WTC11 (cell line): ENCODE data around the gene DNAH7. TPM values are rescaled to one million over a fixed set of nuclear protein-coding genes. Genes with fewer than 3 reads are reported as not detected.

Experiments
- ATAC-seq: fragments of 200-7000 bp; cut with Tn5 transposase; 2 replicates; pipeline ENCODE4 v1.10.0; 2021; ENCODE audit warnings: mild to moderate bottlenecking, moderate library complexity
- CTCF ChIA-PET: fragments of 300-600 bp; sonication (Branson Sonifier 250); formaldehyde crosslinking; loops from one replicate; lab custom pipeline; 2021; ENCODE audit warnings: antibody characterized with exemption; lab: Charles Lee
- POLR2A ChIA-PET: fragments of 350-600 bp; sonication (Branson Sonifier 250); formaldehyde crosslinking; loops from one replicate; lab custom pipeline; 2021; ENCODE audit warnings: antibody characterized with exemption; lab: Charles Lee
- DNase-seq: peaks from one replicate; pipeline ENCODE4 v3.0.0; 2021; ENCODE audit warnings: low spot score
- H3K27ac Mint-ChIP-seq: 2 replicates; pipeline ENCODE4 v1.8.0; 2021; ENCODE audit warnings: mixed read lengths
- H3K27me3 Mint-ChIP-seq: 2 replicates; pipeline ENCODE4 v1.8.0; 2021; ENCODE audit warnings: low read depth, mild to moderate bottlenecking, moderate library complexity, mixed read lengths
- H3K36me3 Mint-ChIP-seq: 2 replicates; pipeline ENCODE4 v1.8.0; 2021; ENCODE audit warnings: mixed read lengths
- H3K4me1 Mint-ChIP-seq: 2 replicates; pipeline ENCODE4 v1.8.0; 2022; ENCODE audit warnings: mixed read lengths
- H3K4me3 Mint-ChIP-seq: 2 replicates; pipeline ENCODE4 v1.8.0; 2021; ENCODE audit warnings: mild to moderate bottlenecking, moderate library complexity, mixed read lengths
- H3K9me3 Mint-ChIP-seq: 2 replicates; pipeline ENCODE4 v1.8.0; 2021; ENCODE audit warnings: mixed read lengths
- FOXJ3 ChIP-seq: sonication (generic); formaldehyde crosslinking; IDR thresholded peaks from 2 replicates; pipeline ENCODE4 v1.9.0; 2021; ENCODE audit warnings: missing genetic modification reagents, mild to moderate bottlenecking, borderline replicate concordance
- MYBL2 ChIP-seq: sonication (generic); formaldehyde crosslinking; IDR thresholded peaks from 2 replicates; pipeline ENCODE4 v1.8.1; 2023; ENCODE audit warnings: mild to moderate bottlenecking, moderate library complexity, missing genetic modification reagents
- RORB ChIP-seq: fragments of 250-450 bp; sonication (Bioruptor Pico); IDR thresholded peaks from 2 replicates; pipeline ENCODE4 v1.9.0; 2021; ENCODE audit warnings: mild to moderate bottlenecking
- TCF7 ChIP-seq: sonication (generic); formaldehyde crosslinking; IDR thresholded peaks from 2 replicates; pipeline ENCODE4 v1.8.0; 2022; ENCODE audit warnings: mild to moderate bottlenecking, low read depth, missing genetic modification reagents, moderate library complexity
- ZNF219 ChIP-seq: sonication (generic); formaldehyde crosslinking; IDR thresholded peaks from 2 replicates; pipeline ENCODE4 v1.8.0; 2023; ENCODE audit warnings: missing genetic modification reagents, mild to moderate bottlenecking, borderline replicate concordance
- ZNF232 ChIP-seq: sonication (generic); formaldehyde crosslinking; IDR thresholded peaks from 2 replicates; pipeline ENCODE4 v1.8.0; 2022; ENCODE audit warnings: mild to moderate bottlenecking, missing genetic modification reagents
- total RNA-seq: library from RNA; stranded (reverse); gene quantifications from 3 replicates; pipeline ENCODE4 v1.2.3, GENCODE V29; 2021
- TF ChIP-seq, protein P1 (sequence below): fragments of 250-450 bp; sonication (Bioruptor Pico); IDR thresholded peaks from 2 replicates; pipeline ENCODE4 v1.9.0; 2021; ENCODE audit warnings: mild to moderate bottlenecking, borderline replicate concordance
- TF ChIP-seq, protein P2 (sequence below): fragments of 250-450 bp; sonication (Bioruptor Pico); conservative IDR thresholded peaks from 2 replicates; pipeline ENCODE4 v1.9.0; 2021; ENCODE audit warnings: mild to moderate bottlenecking
- TF ChIP-seq, protein P3 (sequence below): sonication (generic); formaldehyde crosslinking; IDR thresholded peaks from 2 replicates; pipeline ENCODE4 v1.8.0; 2022; ENCODE audit warnings: missing genetic modification reagents
- TF ChIP-seq, protein P4 (sequence below): fragments of 250-450 bp; sonication (Bioruptor Pico); IDR thresholded peaks from 2 replicates; pipeline ENCODE4 v1.9.0; 2021; ENCODE audit warnings: mild to moderate bottlenecking
- TF ChIP-seq, protein P5 (sequence below): sonication (generic); formaldehyde crosslinking; IDR thresholded peaks from 2 replicates; pipeline ENCODE4 v1.8.0; 2022; ENCODE audit warnings: mild to moderate bottlenecking, missing genetic modification reagents
- TF ChIP-seq, protein P6 (sequence below): sonication (generic); formaldehyde crosslinking; IDR thresholded peaks from 2 replicates; pipeline ENCODE4 v1.8.0; 2022; ENCODE audit warnings: mild to moderate bottlenecking, missing genetic modification reagents

DNAH7 gene
- total RNA-seq, 1 experiment from 2014 or later = 0.04 TPM

DNA sequence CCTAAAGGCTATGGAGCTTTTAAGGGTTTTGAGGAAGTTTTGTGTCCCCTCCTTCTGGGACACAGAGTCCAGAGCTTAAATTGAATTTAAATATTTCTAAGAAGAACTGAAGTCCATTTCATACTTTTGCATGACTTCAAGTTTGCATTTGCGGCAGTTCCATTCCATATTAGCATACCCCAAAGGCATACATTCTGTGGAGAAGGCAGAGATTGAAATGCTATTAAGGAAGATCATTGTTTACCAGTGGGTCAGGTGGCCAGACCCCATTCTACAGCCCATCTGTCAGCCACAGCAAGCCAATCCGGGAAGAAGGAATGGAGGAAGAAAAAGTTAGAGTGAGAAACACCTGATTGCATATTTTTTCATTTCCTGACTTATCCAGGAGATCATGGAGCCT lies 75.0 kb downstream of the DNAH7 start:
- ATAC-seq = no peak
- CTCF ChIA-PET = no interaction called here
- TF ChIP-seq, protein P1, sequence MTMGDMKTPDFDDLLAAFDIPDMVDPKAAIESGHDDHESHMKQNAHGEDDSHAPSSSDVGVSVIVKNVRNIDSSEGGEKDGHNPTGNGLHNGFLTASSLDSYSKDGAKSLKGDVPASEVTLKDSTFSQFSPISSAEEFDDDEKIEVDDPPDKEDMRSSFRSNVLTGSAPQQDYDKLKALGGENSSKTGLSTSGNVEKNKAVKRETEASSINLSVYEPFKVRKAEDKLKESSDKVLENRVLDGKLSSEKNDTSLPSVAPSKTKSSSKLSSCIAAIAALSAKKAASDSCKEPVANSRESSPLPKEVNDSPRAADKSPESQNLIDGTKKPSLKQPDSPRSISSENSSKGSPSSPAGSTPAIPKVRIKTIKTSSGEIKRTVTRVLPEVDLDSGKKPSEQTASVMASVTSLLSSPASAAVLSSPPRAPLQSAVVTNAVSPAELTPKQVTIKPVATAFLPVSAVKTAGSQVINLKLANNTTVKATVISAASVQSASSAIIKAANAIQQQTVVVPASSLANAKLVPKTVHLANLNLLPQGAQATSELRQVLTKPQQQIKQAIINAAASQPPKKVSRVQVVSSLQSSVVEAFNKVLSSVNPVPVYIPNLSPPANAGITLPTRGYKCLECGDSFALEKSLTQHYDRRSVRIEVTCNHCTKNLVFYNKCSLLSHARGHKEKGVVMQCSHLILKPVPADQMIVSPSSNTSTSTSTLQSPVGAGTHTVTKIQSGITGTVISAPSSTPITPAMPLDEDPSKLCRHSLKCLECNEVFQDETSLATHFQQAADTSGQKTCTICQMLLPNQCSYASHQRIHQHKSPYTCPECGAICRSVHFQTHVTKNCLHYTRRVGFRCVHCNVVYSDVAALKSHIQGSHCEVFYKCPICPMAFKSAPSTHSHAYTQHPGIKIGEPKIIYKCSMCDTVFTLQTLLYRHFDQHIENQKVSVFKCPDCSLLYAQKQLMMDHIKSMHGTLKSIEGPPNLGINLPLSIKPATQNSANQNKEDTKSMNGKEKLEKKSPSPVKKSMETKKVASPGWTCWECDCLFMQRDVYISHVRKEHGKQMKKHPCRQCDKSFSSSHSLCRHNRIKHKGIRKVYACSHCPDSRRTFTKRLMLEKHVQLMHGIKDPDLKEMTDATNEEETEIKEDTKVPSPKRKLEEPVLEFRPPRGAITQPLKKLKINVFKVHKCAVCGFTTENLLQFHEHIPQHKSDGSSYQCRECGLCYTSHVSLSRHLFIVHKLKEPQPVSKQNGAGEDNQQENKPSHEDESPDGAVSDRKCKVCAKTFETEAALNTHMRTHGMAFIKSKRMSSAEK (CRISPR knock-in tag) = no peak
- TF ChIP-seq ZNF232 (no peak), RORB (no peak), FOXJ3 (CRISPR knock-in tag) (no peak), MYBL2 (CRISPR knock-in tag) (no peak)

DNA sequence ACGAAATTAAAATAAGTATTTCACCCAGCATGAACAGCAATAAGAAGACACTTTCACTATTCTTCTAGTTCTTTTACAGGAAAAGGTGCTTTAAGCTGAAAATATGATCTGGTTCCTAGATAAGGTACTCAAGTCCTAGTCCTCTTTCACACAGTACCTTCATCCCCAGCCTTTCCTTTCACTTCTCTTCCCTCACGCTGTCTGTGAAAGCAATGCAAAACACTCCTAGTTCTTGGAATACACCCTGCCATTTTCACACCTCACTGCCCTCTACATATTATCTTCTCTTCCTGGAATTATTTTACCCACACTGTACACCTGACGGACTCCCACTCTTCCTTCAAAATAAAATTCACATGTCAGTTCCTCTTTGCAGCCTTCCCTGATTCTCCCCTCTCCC lies 82.9 kb downstream of the DNAH7 start:
- ChIA-PET CTCF (no interaction called here), POLR2A (no interaction called here)
- Mint-ChIP-seq H3K4me3 (no peak overlapping the region), H3K27me3 (no peaks in the 10 kb centered on the region), H3K27ac (peak overlapping the region; percentile 15; the same call in 1 of the 2 replicates), H3K9me3 (peaks cover 7% of the 10 kb centered on the region), H3K4me1 (no peaks in the 10 kb centered on the region), H3K36me3 (no peaks in the 10 kb centered on the region)
- TF ChIP-seq, protein P2, sequence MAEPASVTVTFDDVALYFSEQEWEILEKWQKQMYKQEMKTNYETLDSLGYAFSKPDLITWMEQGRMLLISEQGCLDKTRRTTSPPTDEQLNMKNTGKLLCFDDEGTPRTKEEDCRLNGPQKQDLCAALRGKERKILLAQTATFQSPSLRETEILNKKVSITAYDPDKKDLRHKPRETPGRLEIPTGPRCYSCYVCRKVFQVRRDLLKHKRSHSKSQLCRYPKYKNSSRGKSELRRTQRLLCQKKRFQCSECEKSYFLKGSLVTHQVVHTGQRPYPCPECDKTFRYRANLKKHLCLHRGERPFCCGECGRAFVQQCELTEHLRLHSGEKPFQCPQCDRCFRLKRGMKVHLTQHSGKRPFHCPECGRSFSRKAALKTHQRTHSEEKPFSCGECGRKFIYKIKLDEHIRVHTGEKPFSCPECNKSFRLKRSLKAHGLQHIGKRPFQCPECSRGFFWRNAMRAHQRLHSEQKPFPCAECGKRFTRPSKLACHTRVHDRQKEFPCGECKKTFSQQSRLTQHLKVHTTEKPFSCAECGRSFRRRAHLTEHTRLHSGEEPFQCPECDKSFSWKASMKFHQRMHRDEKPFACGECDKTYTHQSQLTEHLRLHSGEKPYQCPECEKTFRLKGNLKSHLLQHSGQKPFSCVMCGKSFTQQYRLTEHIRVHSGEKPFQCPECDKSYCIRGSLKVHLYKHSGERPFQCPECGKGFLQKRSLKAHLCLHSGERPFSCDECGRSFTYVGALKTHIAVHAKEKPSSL (CRISPR knock-in tag) = no peak
- TF ChIP-seq, protein P3, sequence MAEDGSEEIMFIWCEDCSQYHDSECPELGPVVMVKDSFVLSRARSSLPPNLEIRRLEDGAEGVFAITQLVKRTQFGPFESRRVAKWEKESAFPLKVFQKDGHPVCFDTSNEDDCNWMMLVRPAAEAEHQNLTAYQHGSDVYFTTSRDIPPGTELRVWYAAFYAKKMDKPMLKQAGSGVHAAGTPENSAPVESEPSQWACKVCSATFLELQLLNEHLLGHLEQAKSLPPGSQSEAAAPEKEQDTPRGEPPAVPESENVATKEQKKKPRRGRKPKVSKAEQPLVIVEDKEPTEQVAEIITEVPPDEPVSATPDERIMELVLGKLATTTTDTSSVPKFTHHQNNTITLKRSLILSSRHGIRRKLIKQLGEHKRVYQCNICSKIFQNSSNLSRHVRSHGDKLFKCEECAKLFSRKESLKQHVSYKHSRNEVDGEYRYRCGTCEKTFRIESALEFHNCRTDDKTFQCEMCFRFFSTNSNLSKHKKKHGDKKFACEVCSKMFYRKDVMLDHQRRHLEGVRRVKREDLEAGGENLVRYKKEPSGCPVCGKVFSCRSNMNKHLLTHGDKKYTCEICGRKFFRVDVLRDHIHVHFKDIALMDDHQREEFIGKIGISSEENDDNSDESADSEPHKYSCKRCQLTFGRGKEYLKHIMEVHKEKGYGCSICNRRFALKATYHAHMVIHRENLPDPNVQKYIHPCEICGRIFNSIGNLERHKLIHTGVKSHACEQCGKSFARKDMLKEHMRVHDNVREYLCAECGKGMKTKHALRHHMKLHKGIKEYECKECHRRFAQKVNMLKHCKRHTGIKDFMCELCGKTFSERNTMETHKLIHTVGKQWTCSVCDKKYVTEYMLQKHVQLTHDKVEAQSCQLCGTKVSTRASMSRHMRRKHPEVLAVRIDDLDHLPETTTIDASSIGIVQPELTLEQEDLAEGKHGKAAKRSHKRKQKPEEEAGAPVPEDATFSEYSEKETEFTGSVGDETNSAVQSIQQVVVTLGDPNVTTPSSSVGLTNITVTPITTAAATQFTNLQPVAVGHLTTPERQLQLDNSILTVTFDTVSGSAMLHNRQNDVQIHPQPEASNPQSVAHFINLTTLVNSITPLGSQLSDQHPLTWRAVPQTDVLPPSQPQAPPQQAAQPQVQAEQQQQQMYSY (CRISPR knock-in tag) = no peak
- TF ChIP-seq, protein P4, sequence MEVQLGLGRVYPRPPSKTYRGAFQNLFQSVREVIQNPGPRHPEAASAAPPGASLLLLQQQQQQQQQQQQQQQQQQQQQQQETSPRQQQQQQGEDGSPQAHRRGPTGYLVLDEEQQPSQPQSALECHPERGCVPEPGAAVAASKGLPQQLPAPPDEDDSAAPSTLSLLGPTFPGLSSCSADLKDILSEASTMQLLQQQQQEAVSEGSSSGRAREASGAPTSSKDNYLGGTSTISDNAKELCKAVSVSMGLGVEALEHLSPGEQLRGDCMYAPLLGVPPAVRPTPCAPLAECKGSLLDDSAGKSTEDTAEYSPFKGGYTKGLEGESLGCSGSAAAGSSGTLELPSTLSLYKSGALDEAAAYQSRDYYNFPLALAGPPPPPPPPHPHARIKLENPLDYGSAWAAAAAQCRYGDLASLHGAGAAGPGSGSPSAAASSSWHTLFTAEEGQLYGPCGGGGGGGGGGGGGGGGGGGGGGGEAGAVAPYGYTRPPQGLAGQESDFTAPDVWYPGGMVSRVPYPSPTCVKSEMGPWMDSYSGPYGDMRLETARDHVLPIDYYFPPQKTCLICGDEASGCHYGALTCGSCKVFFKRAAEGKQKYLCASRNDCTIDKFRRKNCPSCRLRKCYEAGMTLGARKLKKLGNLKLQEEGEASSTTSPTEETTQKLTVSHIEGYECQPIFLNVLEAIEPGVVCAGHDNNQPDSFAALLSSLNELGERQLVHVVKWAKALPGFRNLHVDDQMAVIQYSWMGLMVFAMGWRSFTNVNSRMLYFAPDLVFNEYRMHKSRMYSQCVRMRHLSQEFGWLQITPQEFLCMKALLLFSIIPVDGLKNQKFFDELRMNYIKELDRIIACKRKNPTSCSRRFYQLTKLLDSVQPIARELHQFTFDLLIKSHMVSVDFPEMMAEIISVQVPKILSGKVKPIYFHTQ = no peak
- TF ChIP-seq, protein P5, sequence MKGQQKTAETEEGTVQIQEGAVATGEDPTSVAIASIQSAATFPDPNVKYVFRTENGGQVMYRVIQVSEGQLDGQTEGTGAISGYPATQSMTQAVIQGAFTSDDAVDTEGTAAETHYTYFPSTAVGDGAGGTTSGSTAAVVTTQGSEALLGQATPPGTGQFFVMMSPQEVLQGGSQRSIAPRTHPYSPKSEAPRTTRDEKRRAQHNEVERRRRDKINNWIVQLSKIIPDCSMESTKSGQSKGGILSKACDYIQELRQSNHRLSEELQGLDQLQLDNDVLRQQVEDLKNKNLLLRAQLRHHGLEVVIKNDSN (CRISPR knock-in tag) = no peak
- TF ChIP-seq TCF7 (CRISPR knock-in tag) = no peak
- TF ChIP-seq, protein P6, sequence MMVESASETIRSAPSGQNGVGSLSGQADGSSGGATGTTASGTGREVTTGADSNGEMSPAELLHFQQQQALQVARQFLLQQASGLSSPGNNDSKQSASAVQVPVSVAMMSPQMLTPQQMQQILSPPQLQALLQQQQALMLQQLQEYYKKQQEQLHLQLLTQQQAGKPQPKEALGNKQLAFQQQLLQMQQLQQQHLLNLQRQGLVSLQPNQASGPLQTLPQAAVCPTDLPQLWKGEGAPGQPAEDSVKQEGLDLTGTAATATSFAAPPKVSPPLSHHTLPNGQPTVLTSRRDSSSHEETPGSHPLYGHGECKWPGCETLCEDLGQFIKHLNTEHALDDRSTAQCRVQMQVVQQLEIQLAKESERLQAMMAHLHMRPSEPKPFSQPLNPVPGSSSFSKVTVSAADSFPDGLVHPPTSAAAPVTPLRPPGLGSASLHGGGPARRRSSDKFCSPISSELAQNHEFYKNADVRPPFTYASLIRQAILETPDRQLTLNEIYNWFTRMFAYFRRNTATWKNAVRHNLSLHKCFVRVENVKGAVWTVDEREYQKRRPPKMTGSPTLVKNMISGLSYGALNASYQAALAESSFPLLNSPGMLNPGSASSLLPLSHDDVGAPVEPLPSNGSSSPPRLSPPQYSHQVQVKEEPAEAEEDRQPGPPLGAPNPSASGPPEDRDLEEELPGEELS (CRISPR knock-in tag) = no peak
- TF ChIP-seq ZNF219 (CRISPR knock-in tag) = no peak
- ATAC-seq (peak; percentile 18; the same call in 1 of the 2 replicates), DNase-seq (no peak)

More for the DNA sequence above, 75.0 kb downstream of the DNAH7 start:
- no peaks in the 10 kb centered on the region for H3K36me3 Mint-ChIP-seq
- H3K4me3 Mint-ChIP-seq = no peak overlapping the region
- DNase-seq = no peak
- peaks cover 3% of the 10 kb centered on the region; the same call in 1 of the 2 replicates for H3K9me3 Mint-ChIP-seq
- peaks cover 12% of the 10 kb centered on the region for H3K4me1 Mint-ChIP-seq
- POLR2A ChIA-PET = no interaction called here
- peaks cover 4% of the 10 kb centered on the region; the same call in 1 of the 2 replicates for H3K27me3 Mint-ChIP-seq
- H3K27ac Mint-ChIP-seq = no peak overlapping the region
